ENCODE results near the gene LY6G6D. TPM values are rescaled to one million over a fixed set of nuclear protein-coding genes. Genes with fewer than 3 reads are reported as not detected.
A peak's percentile ranks its signal among the peaks of the same experiment; 100 is the strongest.

LY6G6D gene
- total RNA-seq, 4 donors from 2014 or later, result not detected

DNA sequence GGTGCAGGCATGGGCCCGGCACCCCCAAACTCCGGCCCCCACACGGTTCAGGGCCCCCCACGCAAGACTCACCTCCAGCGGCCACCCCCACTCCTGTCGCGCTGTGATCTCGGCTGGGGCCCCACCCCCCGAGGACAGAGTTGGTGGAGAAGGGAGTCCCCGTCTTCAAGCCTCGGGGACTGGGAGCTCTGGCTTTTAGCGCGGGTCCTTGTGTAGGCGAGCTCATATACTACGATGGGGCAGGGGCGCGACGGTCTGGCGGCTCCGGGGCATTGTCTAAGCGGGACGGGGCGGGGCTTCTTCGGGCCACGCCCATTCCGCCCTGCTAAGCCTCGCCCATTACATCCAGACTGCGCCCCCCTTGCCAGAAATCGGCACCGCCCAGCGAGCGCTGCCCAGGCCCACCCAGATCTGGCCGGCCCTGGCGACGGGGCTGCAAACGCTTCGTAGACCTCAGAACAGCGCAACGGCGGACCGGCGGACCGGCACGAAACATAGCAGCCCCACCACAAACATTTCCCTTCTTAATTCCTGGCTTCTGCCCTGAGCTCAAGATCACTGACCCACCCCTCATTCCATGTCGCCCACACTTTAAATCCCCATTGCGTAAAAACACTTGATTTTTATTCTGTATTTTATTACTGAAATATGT, 15.0 kb downstream of the LY6G6D start:
- H3K27me3 ChIP-seq, result no peaks in the 10 kb centered on the region
- WGBS, 2 donors (ENCODE audit: low coverage in 1 of 2), result 3 to 38% methylated on average over 2 to 41 of the region's 46 CpGs
- H3K36me3 ChIP-seq, result peaks cover 0 to 28% (median 13%) of the 10 kb centered on the region in 4 donors
- intact Hi-C loops (cut with DNase I; ENCODE audit: low total_unique reads) (loop anchor here (5.0 kb wide), 1 partner anchor 102 kb away; no protein-coding TSS in a partner anchor), in situ Hi-C loops (cut with MboI; ENCODE audit: low pct_ligation_motif_present in 1 of 4, low pct_unique_long_range_greater_than_20kb in 1 of 4, low sequenced_read_pairs in 3 of 4) (loop anchor here in 1 of 4 donors (10.0 kb wide), 1 partner anchor 95 kb away; the partner anchor contains the start of gene HSPA1B)
- peak overlapping the region; percentile 58 to 79 (median 73) for H3K4me3 ChIP-seq
- DNase-seq, result peak; percentile 90
- H3K9me3 ChIP-seq, result no peaks in the 10 kb centered on the region
- H3K4me1 ChIP-seq, result peaks cover 23 to 72% (median 48%) of the 10 kb centered on the region in 4 donors
- TF ChIP-seq POLR2AphosphoS5 (IDR thresholded peaks at IDR 0.05) (peak in 2 of 3 donors; percentile 63 to 76), EP300 (IDR thresholded peaks at IDR 0.05; ENCODE audit: low read depth) (no peak), POLR2A (IDR thresholded peaks at IDR 0.05) (peak; percentile 75)
- H3K27ac ChIP-seq, result peak overlapping the region; percentile 94 to 99 (median 96)

DNA sequence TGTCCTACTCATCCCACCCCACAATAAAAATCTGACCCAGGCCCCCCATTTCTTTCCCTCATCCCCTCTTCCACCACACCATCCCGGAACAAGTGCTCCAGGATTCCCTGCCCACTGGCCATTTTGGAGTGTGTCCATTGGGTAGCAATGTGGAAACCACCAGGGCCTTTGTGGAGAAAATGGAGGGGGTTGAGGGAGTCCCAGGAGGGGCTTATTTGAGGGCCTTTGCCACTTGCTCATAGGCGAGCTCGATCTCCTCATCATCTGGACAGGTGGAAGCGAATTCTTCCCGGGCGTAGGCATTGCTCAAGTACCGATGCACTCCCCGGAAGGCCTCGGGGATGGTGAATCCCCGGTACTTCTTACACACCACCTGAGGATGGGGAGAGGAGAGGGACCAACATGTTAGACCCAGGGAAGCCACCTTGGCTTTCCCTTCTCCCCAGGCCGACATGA, 15.5 kb downstream of the LY6G6D start:
- Histone ChIP-seq H3K9me3 (no peaks in the 10 kb centered on the region), H3K4me3 (no peak overlapping the region), H3K27me3 (no peaks in the 10 kb centered on the region), H3K27ac (peak overlapping the region; percentile 94 to 99 (median 96)), H3K36me3 (peaks cover 0 to 28% (median 13%) of the 10 kb centered on the region in 4 donors), H3K4me1 (peaks cover 23 to 72% (median 48%) of the 10 kb centered on the region in 4 donors)
- DNase-seq, result no peak
- intact Hi-C loops (cut with DNase I; ENCODE audit: low total_unique reads), result no loop called here
- no peak for TF ChIP-seq POLR2A (IDR thresholded peaks at IDR 0.05)
- peak in 1 of 3 donors; percentile 16 for TF ChIP-seq POLR2AphosphoS5 (IDR thresholded peaks at IDR 0.05)
- in situ Hi-C loops (cut with MboI; ENCODE audit: low pct_ligation_motif_present in 1 of 4, low pct_unique_long_range_greater_than_20kb in 1 of 4, low sequenced_read_pairs in 3 of 4), result loop anchor here in 1 of 4 donors (10.0 kb wide), 1 partner anchor 94 kb away; the partner anchor contains the start of gene HSPA1B
- WGBS, 2 donors (ENCODE audit: low coverage in 1 of 2), result 80 to 91% methylated on average over 1 to 11 of the region's 11 CpGs

DNA sequence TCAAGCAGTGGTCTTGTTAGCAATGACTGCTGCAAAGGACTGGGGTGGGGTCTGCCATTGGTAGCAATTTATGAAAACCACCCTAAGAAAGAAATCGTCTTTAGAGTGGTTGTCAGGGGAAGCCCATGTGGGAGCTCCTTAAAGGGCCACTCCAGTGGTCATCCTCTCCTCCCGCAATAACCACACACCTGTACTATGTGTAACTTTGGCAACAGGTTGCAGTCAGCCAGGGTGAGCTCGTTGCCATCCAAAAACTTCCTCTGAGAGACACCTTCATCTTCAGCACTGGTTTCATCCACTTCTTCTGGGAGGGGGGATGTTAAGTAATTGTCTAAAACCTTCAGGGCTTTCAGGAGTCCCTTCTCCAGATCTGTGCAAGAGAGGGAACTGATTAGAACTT, 16.9 kb downstream of the LY6G6D start:
- H3K36me3 ChIP-seq, result peaks cover 0 to 28% (median 13%) of the 10 kb centered on the region in 4 donors
- no peak overlapping the region for H3K4me3 ChIP-seq
- H3K4me1 ChIP-seq, result peaks cover 27 to 64% (median 50%) of the 10 kb centered on the region in 4 donors
- in situ Hi-C loops (cut with MboI; ENCODE audit: low pct_ligation_motif_present in 1 of 4, low pct_unique_long_range_greater_than_20kb in 1 of 4, low sequenced_read_pairs in 3 of 4), result loop anchor here in 1 of 4 donors (10.0 kb wide), 1 partner anchor 93 kb away; the partner anchor contains the start of gene HSPA1B
- no peaks in the 10 kb centered on the region for H3K9me3 ChIP-seq
- WGBS, 2 donors (ENCODE audit: low coverage in 1 of 2), result 42% methylated on average over 3 of the region's 3 CpGs; no CpG with 5 or more reads in 1 of the 2 donors
- DNase-seq, result no peak
- intact Hi-C loops (cut with DNase I; ENCODE audit: low total_unique reads), result no loop called here
- TF ChIP-seq POLR2A (IDR thresholded peaks at IDR 0.05) (no peak), POLR2AphosphoS5 (IDR thresholded peaks at IDR 0.05) (no peak), EP300 (IDR thresholded peaks at IDR 0.05; ENCODE audit: low read depth) (no peak)
- TF ChIP-seq, protein P1, sequence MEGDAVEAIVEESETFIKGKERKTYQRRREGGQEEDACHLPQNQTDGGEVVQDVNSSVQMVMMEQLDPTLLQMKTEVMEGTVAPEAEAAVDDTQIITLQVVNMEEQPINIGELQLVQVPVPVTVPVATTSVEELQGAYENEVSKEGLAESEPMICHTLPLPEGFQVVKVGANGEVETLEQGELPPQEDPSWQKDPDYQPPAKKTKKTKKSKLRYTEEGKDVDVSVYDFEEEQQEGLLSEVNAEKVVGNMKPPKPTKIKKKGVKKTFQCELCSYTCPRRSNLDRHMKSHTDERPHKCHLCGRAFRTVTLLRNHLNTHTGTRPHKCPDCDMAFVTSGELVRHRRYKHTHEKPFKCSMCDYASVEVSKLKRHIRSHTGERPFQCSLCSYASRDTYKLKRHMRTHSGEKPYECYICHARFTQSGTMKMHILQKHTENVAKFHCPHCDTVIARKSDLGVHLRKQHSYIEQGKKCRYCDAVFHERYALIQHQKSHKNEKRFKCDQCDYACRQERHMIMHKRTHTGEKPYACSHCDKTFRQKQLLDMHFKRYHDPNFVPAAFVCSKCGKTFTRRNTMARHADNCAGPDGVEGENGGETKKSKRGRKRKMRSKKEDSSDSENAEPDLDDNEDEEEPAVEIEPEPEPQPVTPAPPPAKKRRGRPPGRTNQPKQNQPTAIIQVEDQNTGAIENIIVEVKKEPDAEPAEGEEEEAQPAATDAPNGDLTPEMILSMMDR (IDR thresholded peaks at IDR 0.05), result no peak
- no peaks in the 10 kb centered on the region for H3K27me3 ChIP-seq
- H3K27ac ChIP-seq, result peak overlapping the region; percentile 9 to 98 (median 52)

DNA sequence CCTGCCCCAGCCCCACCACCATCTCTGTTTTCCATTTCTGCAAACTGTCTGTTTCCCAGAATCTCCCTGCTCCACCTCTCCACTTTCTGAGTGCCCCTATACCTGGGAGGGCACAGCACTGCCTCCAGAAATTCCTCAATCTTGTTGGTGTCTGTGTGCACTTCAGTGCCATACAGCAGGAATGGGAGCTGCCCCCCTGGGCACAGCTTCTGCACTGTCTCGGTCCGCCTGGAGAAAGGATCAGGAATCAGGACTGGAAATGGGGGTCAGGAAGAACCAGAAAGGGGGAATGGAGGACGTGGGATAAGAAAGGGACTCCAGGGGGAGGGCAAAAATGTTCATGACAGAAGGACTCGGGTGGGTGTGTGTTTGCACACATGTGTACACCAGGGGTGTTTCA, 18.6 kb downstream of the LY6G6D start:
- in situ Hi-C loops (cut with MboI; ENCODE audit: low pct_ligation_motif_present in 1 of 4, low pct_unique_long_range_greater_than_20kb in 1 of 4, low sequenced_read_pairs in 3 of 4), result loop anchor here in 1 of 4 donors (10.0 kb wide), 1 partner anchor 91 kb away; the partner anchor contains the start of gene HSPA1B
- TF ChIP-seq, protein P1 (IDR thresholded peaks at IDR 0.05), result no peak
- TF ChIP-seq EP300 (IDR thresholded peaks at IDR 0.05; ENCODE audit: low read depth) (no peak), POLR2AphosphoS5 (IDR thresholded peaks at IDR 0.05) (no peak), POLR2A (IDR thresholded peaks at IDR 0.05) (no peak)
- Histone ChIP-seq H3K27me3 (no peaks in the 10 kb centered on the region), H3K4me3 (peak overlapping the region in 1 of 4 donors; percentile 77), H3K9me3 (no peaks in the 10 kb centered on the region), H3K36me3 (peaks cover 0 to 28% (median 13%) of the 10 kb centered on the region in 4 donors), H3K4me1 (peaks cover 20 to 64% (median 50%) of the 10 kb centered on the region in 4 donors), H3K27ac (peak overlapping the region; percentile 96 to 99 (median 98))
- no peak for DNase-seq
- WGBS, 2 donors (ENCODE audit: low coverage in 1 of 2), result 81 to 83% methylated on average over 3 to 4 of the region's 4 CpGs
- intact Hi-C loops (cut with DNase I; ENCODE audit: low total_unique reads), result no loop called here

Data from transverse colon (tissue), 4 donors.